WTC11 (cell line): ENCODE results near the gene THRA. TPM values are rescaled to one million over a fixed set of nuclear protein-coding genes. Genes with fewer than 3 reads are reported as not detected.

Experiments used
- ATAC-seq: fragments of 200-7000 bp; cut with Tn5 transposase; 2 replicates; pipeline ENCODE4 v1.10.0; 2021; ENCODE audit warnings: mild to moderate bottlenecking, moderate library complexity
- CTCF ChIA-PET: fragments of 300-600 bp; sonication (Branson Sonifier 250); formaldehyde crosslinking; loops from one replicate; lab custom pipeline; 2021; ENCODE audit warnings: antibody characterized with exemption; lab: Charles Lee
- POLR2A ChIA-PET: fragments of 350-600 bp; sonication (Branson Sonifier 250); formaldehyde crosslinking; loops from one replicate; lab custom pipeline; 2021; ENCODE audit warnings: antibody characterized with exemption; lab: Charles Lee
- DNase-seq: peaks from one replicate; pipeline ENCODE4 v3.0.0; 2021; ENCODE audit warnings: low spot score
- H3K27ac Mint-ChIP-seq: 2 replicates; pipeline ENCODE4 v1.8.0; 2021; ENCODE audit warnings: mixed read lengths
- H3K27me3 Mint-ChIP-seq: 2 replicates; pipeline ENCODE4 v1.8.0; 2021; ENCODE audit warnings: low read depth, mild to moderate bottlenecking, moderate library complexity, mixed read lengths
- H3K36me3 Mint-ChIP-seq: 2 replicates; pipeline ENCODE4 v1.8.0; 2021; ENCODE audit warnings: mixed read lengths
- H3K4me1 Mint-ChIP-seq: 2 replicates; pipeline ENCODE4 v1.8.0; 2022; ENCODE audit warnings: mixed read lengths
- H3K4me3 Mint-ChIP-seq: 2 replicates; pipeline ENCODE4 v1.8.0; 2021; ENCODE audit warnings: mild to moderate bottlenecking, moderate library complexity, mixed read lengths
- H3K9me3 Mint-ChIP-seq: 2 replicates; pipeline ENCODE4 v1.8.0; 2021; ENCODE audit warnings: mixed read lengths
- AFF4 ChIP-seq: sonication (generic); formaldehyde crosslinking; IDR thresholded peaks from 2 replicates; pipeline ENCODE4 v1.8.1; 2023; ENCODE audit warnings: mild to moderate bottlenecking, missing genetic modification reagents, borderline replicate concordance
- ARID4B ChIP-seq: sonication (generic); formaldehyde crosslinking; IDR thresholded peaks from 2 replicates; pipeline ENCODE4 v1.8.0; 2023; ENCODE audit warnings: missing genetic modification reagents, mild to moderate bottlenecking, borderline replicate concordance
- CREM ChIP-seq: sonication (generic); formaldehyde crosslinking; IDR thresholded peaks from 2 replicates; pipeline ENCODE4 v1.8.1; 2022; ENCODE audit warnings: mild to moderate bottlenecking, missing genetic modification reagents, moderate library complexity
- ESRRA ChIP-seq: sonication (generic); formaldehyde crosslinking; IDR thresholded peaks from 2 replicates; pipeline ENCODE4 v1.8.1; 2022; ENCODE audit warnings: mild to moderate bottlenecking, missing genetic modification reagents, borderline replicate concordance
- KAT7 ChIP-seq: sonication (generic); formaldehyde crosslinking; IDR thresholded peaks from 2 replicates; pipeline ENCODE4 v1.8.1; 2023; ENCODE audit warnings: missing genetic modification reagents, mild to moderate bottlenecking, borderline replicate concordance
- NFYB ChIP-seq: sonication (generic); formaldehyde crosslinking; conservative IDR thresholded peaks from 2 replicates; pipeline ENCODE4 v1.8.0; 2022; ENCODE audit warnings: low read depth, missing genetic modification reagents
- OVOL2 ChIP-seq: fragments of 250-450 bp; sonication (Bioruptor Pico); IDR thresholded peaks from 2 replicates; pipeline ENCODE4 v1.9.0; 2021; ENCODE audit warnings: mild to moderate bottlenecking, borderline replicate concordance
- RORB ChIP-seq: fragments of 250-450 bp; sonication (Bioruptor Pico); IDR thresholded peaks from 2 replicates; pipeline ENCODE4 v1.9.0; 2021; ENCODE audit warnings: mild to moderate bottlenecking
- SMAD4 ChIP-seq: sonication (generic); formaldehyde crosslinking; IDR thresholded peaks from 2 replicates; pipeline ENCODE4 v1.8.0; 2022; ENCODE audit warnings: mild to moderate bottlenecking, missing genetic modification reagents
- SOX15 ChIP-seq: fragments of 250-450 bp; sonication (Bioruptor Pico); IDR thresholded peaks from 2 replicates; pipeline ENCODE4 v1.9.0; 2021; ENCODE audit warnings: mild to moderate bottlenecking
- STAT6 ChIP-seq: sonication (generic); formaldehyde crosslinking; conservative IDR thresholded peaks from 2 replicates; pipeline ENCODE4 v1.8.1; 2023; ENCODE audit warnings: mild to moderate bottlenecking, low read depth, missing genetic modification reagents, moderate library complexity
- TCF7 ChIP-seq: sonication (generic); formaldehyde crosslinking; IDR thresholded peaks from 2 replicates; pipeline ENCODE4 v1.8.0; 2022; ENCODE audit warnings: mild to moderate bottlenecking, low read depth, missing genetic modification reagents, moderate library complexity
- TEAD4 ChIP-seq: sonication (generic); formaldehyde crosslinking; IDR thresholded peaks from 2 replicates; pipeline ENCODE4 v1.8.0; 2022; ENCODE audit warnings: mild to moderate bottlenecking, missing genetic modification reagents
- ZNF317 ChIP-seq: sonication (generic); formaldehyde crosslinking; IDR thresholded peaks from 2 replicates; pipeline ENCODE4 v1.8.1; 2023; ENCODE audit warnings: low read depth, mild to moderate bottlenecking, moderate library complexity, missing genetic modification reagents, borderline replicate concordance
- ZNF671 ChIP-seq: fragments of 250-450 bp; sonication (Bioruptor Pico); IDR thresholded peaks from 2 replicates; pipeline ENCODE4 v1.8.0; 2021; ENCODE audit warnings: mild to moderate bottlenecking
- total RNA-seq: library from RNA; stranded (reverse); gene quantifications from 3 replicates; pipeline ENCODE4 v1.2.3, GENCODE V29; 2021
- TF ChIP-seq, protein P1 (sequence below): sonication (generic); formaldehyde crosslinking; IDR thresholded peaks from 2 replicates; pipeline ENCODE4 v1.8.0; 2022; ENCODE audit warnings: mild to moderate bottlenecking, missing genetic modification reagents
- TF ChIP-seq, protein P2 (sequence below): fragments of 250-450 bp; sonication (Bioruptor Pico); IDR thresholded peaks from 2 replicates; pipeline ENCODE4 v1.9.0; 2021; ENCODE audit warnings: mild to moderate bottlenecking
- TF ChIP-seq, protein P3 (sequence below): sonication (generic); formaldehyde crosslinking; IDR thresholded peaks from 2 replicates; pipeline ENCODE4 v1.8.1; 2023; ENCODE audit warnings: mild to moderate bottlenecking, missing genetic modification reagents, moderate library complexity
- TF ChIP-seq, protein P4 (sequence below): sonication (generic); formaldehyde crosslinking; IDR thresholded peaks from 2 replicates; pipeline ENCODE4 v1.8.1; 2023; ENCODE audit warnings: mild to moderate bottlenecking, missing genetic modification reagents
- TF ChIP-seq, protein P5 (sequence below): sonication (generic); formaldehyde crosslinking; conservative IDR thresholded peaks from 2 replicates; pipeline ENCODE4 v1.8.1; 2022; ENCODE audit warnings: mild to moderate bottlenecking, missing genetic modification reagents

THRA gene
- total RNA-seq, 1 experiment from 2014 or later, result 15.9 TPM

DNA sequence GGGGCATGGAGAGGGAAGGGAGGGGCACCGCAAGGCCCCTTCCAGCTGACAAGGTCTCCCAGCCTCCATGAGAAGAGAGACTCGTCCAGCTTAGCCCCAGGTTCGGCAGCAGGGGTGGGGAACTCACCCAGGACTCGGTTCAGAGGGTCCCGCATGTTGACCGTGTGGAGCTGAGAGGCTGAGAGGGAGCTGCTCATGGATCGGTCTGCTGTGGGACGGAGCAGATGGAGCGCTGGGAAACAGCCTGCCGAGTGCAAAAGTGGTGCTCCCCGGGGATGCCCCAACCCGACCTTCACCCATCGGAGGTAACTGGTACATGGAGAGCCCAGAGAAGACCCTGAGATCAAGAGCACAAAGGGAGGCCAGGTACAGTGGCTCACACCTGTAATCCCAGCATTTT, 42.6 kb upstream of the THRA start:
- no peak overlapping the region for H3K27ac Mint-ChIP-seq
- DNase-seq, result no peak

More for the DNA sequence above, 42.6 kb upstream of the THRA start:
- no peak overlapping the region for H3K4me3 Mint-ChIP-seq
- peaks cover 29% of the 10 kb centered on the region for H3K4me1 Mint-ChIP-seq
- ChIA-PET CTCF (interaction anchor here (1.1 to 1.5 kb wide), 3 partner anchors 15 to 148 kb away, joined by 3 to 9 read pairs (median 4); no protein-coding TSS in a partner anchor), POLR2A (interaction anchor here (0.6 kb wide), 1 partner anchor 12 kb away, joined by 3 read pairs; no protein-coding TSS in a partner anchor)
- H3K27me3 Mint-ChIP-seq, result no peaks in the 10 kb centered on the region
- no peaks in the 10 kb centered on the region for H3K9me3 Mint-ChIP-seq
- ATAC-seq, result no peak
- H3K36me3 Mint-ChIP-seq, result peaks cover 15% of the 10 kb centered on the region
- TF ChIP-seq SMAD4 (no peak), AFF4 (CRISPR knock-in tag) (no peak), CREM (no peak), ARID4B (CRISPR knock-in tag) (no peak), TCF7 (CRISPR knock-in tag) (no peak), NFYB (CRISPR knock-in tag) (no peak), ZNF671 (CRISPR knock-in tag) (no peak), SOX15 (CRISPR knock-in tag) (no peak), RORB (CRISPR knock-in tag) (no peak), STAT6 (CRISPR knock-in tag) (no peak), OVOL2 (CRISPR knock-in tag) (no peak), ESRRA (no peak), ZNF317 (no peak), KAT7 (CRISPR knock-in tag) (no peak), TEAD4 (CRISPR knock-in tag) (no peak)
- TF ChIP-seq, protein P1, sequence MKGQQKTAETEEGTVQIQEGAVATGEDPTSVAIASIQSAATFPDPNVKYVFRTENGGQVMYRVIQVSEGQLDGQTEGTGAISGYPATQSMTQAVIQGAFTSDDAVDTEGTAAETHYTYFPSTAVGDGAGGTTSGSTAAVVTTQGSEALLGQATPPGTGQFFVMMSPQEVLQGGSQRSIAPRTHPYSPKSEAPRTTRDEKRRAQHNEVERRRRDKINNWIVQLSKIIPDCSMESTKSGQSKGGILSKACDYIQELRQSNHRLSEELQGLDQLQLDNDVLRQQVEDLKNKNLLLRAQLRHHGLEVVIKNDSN (CRISPR knock-in tag), result no peak
- TF ChIP-seq, protein P2, sequence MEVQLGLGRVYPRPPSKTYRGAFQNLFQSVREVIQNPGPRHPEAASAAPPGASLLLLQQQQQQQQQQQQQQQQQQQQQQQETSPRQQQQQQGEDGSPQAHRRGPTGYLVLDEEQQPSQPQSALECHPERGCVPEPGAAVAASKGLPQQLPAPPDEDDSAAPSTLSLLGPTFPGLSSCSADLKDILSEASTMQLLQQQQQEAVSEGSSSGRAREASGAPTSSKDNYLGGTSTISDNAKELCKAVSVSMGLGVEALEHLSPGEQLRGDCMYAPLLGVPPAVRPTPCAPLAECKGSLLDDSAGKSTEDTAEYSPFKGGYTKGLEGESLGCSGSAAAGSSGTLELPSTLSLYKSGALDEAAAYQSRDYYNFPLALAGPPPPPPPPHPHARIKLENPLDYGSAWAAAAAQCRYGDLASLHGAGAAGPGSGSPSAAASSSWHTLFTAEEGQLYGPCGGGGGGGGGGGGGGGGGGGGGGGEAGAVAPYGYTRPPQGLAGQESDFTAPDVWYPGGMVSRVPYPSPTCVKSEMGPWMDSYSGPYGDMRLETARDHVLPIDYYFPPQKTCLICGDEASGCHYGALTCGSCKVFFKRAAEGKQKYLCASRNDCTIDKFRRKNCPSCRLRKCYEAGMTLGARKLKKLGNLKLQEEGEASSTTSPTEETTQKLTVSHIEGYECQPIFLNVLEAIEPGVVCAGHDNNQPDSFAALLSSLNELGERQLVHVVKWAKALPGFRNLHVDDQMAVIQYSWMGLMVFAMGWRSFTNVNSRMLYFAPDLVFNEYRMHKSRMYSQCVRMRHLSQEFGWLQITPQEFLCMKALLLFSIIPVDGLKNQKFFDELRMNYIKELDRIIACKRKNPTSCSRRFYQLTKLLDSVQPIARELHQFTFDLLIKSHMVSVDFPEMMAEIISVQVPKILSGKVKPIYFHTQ (CRISPR knock-in tag), result no peak
- TF ChIP-seq, protein P3, sequence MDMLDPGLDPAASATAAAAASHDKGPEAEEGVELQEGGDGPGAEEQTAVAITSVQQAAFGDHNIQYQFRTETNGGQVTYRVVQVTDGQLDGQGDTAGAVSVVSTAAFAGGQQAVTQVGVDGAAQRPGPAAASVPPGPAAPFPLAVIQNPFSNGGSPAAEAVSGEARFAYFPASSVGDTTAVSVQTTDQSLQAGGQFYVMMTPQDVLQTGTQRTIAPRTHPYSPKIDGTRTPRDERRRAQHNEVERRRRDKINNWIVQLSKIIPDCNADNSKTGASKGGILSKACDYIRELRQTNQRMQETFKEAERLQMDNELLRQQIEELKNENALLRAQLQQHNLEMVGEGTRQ (CRISPR knock-in tag), result no peak
- TF ChIP-seq, protein P4, sequence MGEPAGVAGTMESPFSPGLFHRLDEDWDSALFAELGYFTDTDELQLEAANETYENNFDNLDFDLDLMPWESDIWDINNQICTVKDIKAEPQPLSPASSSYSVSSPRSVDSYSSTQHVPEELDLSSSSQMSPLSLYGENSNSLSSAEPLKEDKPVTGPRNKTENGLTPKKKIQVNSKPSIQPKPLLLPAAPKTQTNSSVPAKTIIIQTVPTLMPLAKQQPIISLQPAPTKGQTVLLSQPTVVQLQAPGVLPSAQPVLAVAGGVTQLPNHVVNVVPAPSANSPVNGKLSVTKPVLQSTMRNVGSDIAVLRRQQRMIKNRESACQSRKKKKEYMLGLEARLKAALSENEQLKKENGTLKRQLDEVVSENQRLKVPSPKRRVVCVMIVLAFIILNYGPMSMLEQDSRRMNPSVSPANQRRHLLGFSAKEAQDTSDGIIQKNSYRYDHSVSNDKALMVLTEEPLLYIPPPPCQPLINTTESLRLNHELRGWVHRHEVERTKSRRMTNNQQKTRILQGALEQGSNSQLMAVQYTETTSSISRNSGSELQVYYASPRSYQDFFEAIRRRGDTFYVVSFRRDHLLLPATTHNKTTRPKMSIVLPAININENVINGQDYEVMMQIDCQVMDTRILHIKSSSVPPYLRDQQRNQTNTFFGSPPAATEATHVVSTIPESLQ (CRISPR knock-in tag), result no peak
- TF ChIP-seq, protein P5, sequence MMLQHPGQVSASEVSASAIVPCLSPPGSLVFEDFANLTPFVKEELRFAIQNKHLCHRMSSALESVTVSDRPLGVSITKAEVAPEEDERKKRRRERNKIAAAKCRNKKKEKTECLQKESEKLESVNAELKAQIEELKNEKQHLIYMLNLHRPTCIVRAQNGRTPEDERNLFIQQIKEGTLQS (CRISPR knock-in tag), result no peak
